ENCODE measurements around the gene TBC1D2B.
"Not testable (repeated sequence)": the region's sequence is repeated elsewhere in the genome, so short reads cannot be mapped to it uniquely, and the experiment has no call there.

TBC1D2B gene

GRCh38 chr15:77982127-77982490, 95.4 kb downstream of the TBC1D2B start:
- no peak overlapping the region for H3K4me3 ChIP-seq (ENCODE audit: low read depth, low read length)
- no peak for TF ChIP-seq CTCF (IDR thresholded peaks at IDR 0.05; ENCODE audit: borderline replicate concordance, insufficient read depth, low read depth, low read length)

GRCh38 chr15:77981281-77982126, 96.0 kb downstream of the TBC1D2B start:
- H3K4me3 ChIP-seq (ENCODE audit: low read depth, low read length) = no peak overlapping the region
- no peak for TF ChIP-seq CTCF (IDR thresholded peaks at IDR 0.05; ENCODE audit: borderline replicate concordance, insufficient read depth, low read depth, low read length)

GRCh38 chr15:77980674-77981073, 96.8 kb downstream of the TBC1D2B start:
- H3K4me3 ChIP-seq (ENCODE audit: low read depth, low read length) = not testable (repeated sequence)

- TF ChIP-seq CTCF (IDR thresholded peaks at IDR 0.05; ENCODE audit: borderline replicate concordance, insufficient read depth, low read depth, low read length) = no peak
- no peak overlapping the region for H3K4me3 ChIP-seq (ENCODE audit: low read depth, low read length)
These were observed 97.4 kb downstream of the TBC1D2B start for GRCh38 chr15:77980098-77980497.

GRCh38 chr15:77979157-77979556, 98.4 kb downstream of the TBC1D2B start:
- not testable (repeated sequence) for H3K4me3 ChIP-seq (ENCODE audit: low read depth, low read length)

GRCh38 chr15:77978759-77979145, 98.8 kb downstream of the TBC1D2B start:
- H3K4me3 ChIP-seq (ENCODE audit: low read depth, low read length) = not testable (repeated sequence)

GRCh38 chr15:77977903-77978758, 99.4 kb downstream of the TBC1D2B start:
- not testable (repeated sequence) for H3K4me3 ChIP-seq (ENCODE audit: low read depth, low read length)

- H3K4me3 ChIP-seq (ENCODE audit: low read depth, low read length) = not testable (repeated sequence)
These were observed 100.6 kb downstream of the TBC1D2B start for GRCh38 chr15:77976760-77977525.

GRCh38 chr15:77976095-77976450, 101.4 kb downstream of the TBC1D2B start:
- not testable (repeated sequence) for H3K4me3 ChIP-seq (ENCODE audit: low read depth, low read length)

- TF ChIP-seq CTCF (IDR thresholded peaks at IDR 0.05; ENCODE audit: borderline replicate concordance, insufficient read depth, low read depth, low read length) = no peak
- H3K4me3 ChIP-seq (ENCODE audit: low read depth, low read length) = no peak overlapping the region
These were observed 102.0 kb downstream of the TBC1D2B start for GRCh38 chr15:77975332-77976094.
